ENCODE results near the gene PPP1R14D.

Gene PPP1R14D

DNA sequence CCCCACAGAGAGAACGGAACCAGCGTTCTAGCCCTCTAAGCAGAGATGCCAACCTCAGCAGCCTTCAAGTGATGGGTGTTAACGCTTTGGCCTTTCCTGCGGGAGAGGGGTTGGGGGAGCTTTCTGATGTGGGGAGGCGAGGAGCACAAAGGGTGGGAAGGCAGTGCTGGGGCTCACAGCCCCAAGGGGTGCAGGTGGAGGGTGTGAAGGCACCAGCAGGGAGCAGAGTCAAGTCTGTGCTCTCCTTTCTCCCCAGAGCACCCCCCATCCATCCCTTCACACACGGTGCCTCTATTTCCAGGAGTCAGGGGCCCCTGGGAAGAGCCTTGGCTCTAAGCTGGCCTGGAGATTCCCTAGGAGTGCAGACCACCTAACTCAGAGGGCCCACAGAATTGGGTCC lies 54.6 kb downstream of the PPP1R14D start:
- Histone ChIP-seq H3K9ac (ENCODE audit: low read depth, low read length) (no peak overlapping the region), H3K4me1 (ENCODE audit: control insufficient read depth, insufficient read depth, low read length) (peaks cover 10% of the 10 kb centered on the region), H3K4me3 (ENCODE audit: low read length) (no peak overlapping the region), H3K36me3 (ENCODE audit: insufficient read depth, low read length) (peaks cover 65% of the 10 kb centered on the region), H3K9me3 (replicated peaks; ENCODE audit: low read length) (no peaks in the 10 kb centered on the region), H3K27me3 (ENCODE audit: control insufficient read depth, insufficient read depth, low read length) (no peaks in the 10 kb centered on the region), H3K4me2 (ENCODE audit: low read length) (no peak overlapping the region)

DNA sequence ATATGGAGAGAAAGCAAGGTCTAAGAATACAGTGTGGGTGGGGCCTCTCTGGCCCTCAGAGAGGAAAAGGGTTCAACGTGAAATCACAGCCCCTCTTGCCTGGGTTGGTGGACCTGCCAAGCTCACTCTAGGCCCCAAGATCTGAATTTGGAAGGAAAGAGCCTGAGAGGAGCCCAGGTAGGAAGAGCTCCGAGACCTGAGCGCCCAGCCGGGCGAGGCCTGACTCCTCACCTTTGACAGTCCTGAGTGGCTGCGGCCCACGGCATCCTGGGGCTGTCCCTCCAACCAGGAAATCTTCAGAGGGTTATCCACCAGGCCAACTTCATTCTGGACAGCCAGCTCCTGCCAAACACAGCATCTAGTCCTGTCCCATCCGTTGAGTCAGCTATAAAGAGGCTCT lies 55.0 kb downstream of the PPP1R14D start:
- peaks cover 65% of the 10 kb centered on the region for H3K36me3 ChIP-seq (ENCODE audit: insufficient read depth, low read length)
- no peaks in the 10 kb centered on the region for H3K27me3 ChIP-seq (ENCODE audit: control insufficient read depth, insufficient read depth, low read length)
- H3K4me1 ChIP-seq (ENCODE audit: control insufficient read depth, insufficient read depth, low read length), result peaks cover 10% of the 10 kb centered on the region
- no peak overlapping the region for H3K4me2 ChIP-seq (ENCODE audit: low read length)
- H3K9ac ChIP-seq (ENCODE audit: low read depth, low read length), result no peak overlapping the region
- H3K9me3 ChIP-seq (replicated peaks; ENCODE audit: low read length), result no peaks in the 10 kb centered on the region
- H3K4me3 ChIP-seq (ENCODE audit: low read length), result no peak overlapping the region

GRCh38 chr15:40772014-40772413 lies 56.5 kb downstream of the PPP1R14D start:
- Histone ChIP-seq H3K4me2 (ENCODE audit: low read length) (no peak overlapping the region), H3K4me1 (ENCODE audit: control insufficient read depth, insufficient read depth, low read length) (peaks cover 13% of the 10 kb centered on the region), H3K27me3 (ENCODE audit: control insufficient read depth, insufficient read depth, low read length) (no peaks in the 10 kb centered on the region), H3K4me3 (ENCODE audit: low read length) (no peak overlapping the region), H3K9me3 (replicated peaks; ENCODE audit: low read length) (no peaks in the 10 kb centered on the region), H3K36me3 (ENCODE audit: insufficient read depth, low read length) (peaks cover 65% of the 10 kb centered on the region), H3K9ac (ENCODE audit: low read depth, low read length) (no peak overlapping the region)

DNA sequence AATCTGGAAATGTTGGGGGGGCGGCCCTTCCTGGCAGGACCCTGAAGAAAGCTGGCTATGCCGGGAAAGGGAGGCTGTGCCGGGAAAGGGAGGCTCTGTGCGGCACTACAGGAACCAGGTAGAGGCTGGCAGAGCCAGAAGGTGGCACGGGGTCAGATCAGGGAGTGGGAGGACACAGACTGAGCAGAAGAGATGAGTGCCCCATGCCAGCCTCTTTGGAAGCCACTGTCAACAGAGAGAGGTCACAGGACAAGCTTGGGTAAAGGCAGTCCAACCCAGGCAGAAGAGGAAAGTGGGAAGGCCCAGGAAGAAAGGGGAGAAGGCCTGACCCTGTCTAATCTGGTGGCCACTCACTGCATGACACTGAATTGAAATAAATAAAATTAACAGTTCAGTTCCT lies 57.3 kb downstream of the PPP1R14D start:
- H3K4me3 ChIP-seq (ENCODE audit: low read length), result no peak overlapping the region
- H3K4me2 ChIP-seq (ENCODE audit: low read length), result no peak overlapping the region
- H3K4me1 ChIP-seq (ENCODE audit: control insufficient read depth, insufficient read depth, low read length), result peaks cover 13% of the 10 kb centered on the region
- no peaks in the 10 kb centered on the region for H3K27me3 ChIP-seq (ENCODE audit: control insufficient read depth, insufficient read depth, low read length)
- peaks cover 61% of the 10 kb centered on the region for H3K36me3 ChIP-seq (ENCODE audit: insufficient read depth, low read length)
- no peak overlapping the region for H3K9ac ChIP-seq (ENCODE audit: low read depth, low read length)
- H3K9me3 ChIP-seq (replicated peaks; ENCODE audit: low read length), result no peaks in the 10 kb centered on the region

DNA sequence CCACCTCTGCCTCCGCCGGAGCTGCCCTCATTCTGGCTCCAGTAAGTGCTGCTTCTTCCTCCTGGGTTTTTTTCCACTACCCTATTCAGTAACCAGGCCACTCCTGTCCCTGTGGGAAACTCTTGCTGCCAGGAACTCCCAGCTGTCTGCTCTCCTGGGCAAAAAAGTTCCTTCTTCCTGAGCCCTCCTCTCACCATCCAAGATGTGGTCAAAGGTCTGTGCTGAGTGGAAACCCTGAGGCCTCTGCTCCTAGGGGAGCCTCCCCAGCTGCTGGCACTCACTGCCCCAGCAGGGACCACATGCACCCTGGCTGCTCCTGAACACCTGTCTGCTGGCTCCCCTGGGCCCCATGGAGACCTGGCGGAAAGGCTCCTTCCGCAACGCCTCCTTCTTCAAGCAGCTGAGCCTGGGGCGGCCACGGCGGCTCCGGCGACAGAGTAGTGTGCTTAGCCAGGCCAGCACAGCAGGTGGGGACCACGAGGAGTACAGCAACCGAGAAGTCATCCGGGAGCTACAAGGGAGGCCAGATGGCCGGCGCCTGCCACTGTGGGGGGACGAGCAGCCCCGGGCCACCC lies 58.3 kb downstream of the PPP1R14D start:
- Histone ChIP-seq H3K4me2 (ENCODE audit: low read length) (no peak overlapping the region), H3K36me3 (ENCODE audit: insufficient read depth, low read length) (peaks cover 51% of the 10 kb centered on the region), H3K4me3 (ENCODE audit: low read length) (no peak overlapping the region)

GRCh38 chr15:40769274-40770146 lies 59.0 kb downstream of the PPP1R14D start, which contains the start of gene C15orf62:
C15orf62 (plus strand) TSS chr15:40769980; CDS start chr15:40770496, 516 bp downstream.
- H3K4me3 ChIP-seq (ENCODE audit: low read length), result no peak within 1 kb of the TSS

More for the DNA sequence above, 58.3 kb downstream of the PPP1R14D start:
- H3K9me3 ChIP-seq (replicated peaks; ENCODE audit: low read length), result no peaks in the 10 kb centered on the region
- no peak overlapping the region for H3K9ac ChIP-seq (ENCODE audit: low read depth, low read length)
- H3K27me3 ChIP-seq (ENCODE audit: control insufficient read depth, insufficient read depth, low read length), result no peaks in the 10 kb centered on the region
- peaks cover 22% of the 10 kb centered on the region for H3K4me1 ChIP-seq (ENCODE audit: control insufficient read depth, insufficient read depth, low read length)

DNA sequence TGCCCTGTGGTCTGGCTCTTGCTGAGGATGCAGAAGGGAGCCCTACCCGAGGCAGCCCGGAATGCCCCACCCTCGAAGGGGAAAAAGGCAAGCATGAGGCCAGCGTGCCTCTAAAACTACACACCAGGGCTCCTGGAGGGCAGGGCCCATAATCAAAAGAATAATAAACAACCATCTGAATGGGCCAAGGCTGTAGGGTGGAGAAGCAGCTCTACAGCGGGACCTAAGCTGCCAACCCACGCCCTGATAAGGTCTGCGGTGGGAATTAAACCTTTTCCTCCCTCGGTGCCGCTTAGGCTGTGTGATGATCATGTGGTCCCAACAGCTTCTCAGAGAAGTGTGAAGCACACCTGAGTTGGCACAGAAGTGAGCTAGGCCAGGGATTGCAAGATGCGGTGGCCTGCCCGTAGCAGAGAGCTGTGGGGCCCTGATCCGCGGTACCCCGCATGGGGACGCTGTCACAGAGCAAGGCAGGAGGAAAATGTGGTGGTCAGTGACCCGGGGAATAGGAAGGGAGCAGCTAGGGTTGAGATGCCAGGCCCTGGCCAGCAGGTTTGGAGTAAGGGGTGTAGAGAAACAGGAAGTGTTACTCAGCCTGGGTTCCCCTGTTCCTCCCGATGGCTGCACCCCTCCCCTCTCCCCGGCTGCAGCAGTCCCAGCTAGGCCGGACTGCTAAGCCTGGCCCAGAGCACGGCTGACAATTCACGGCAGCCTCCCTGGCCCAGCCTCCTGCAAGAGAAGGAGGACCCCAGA lies 59.8 kb downstream of the PPP1R14D start:
- no peak overlapping the region for H3K4me2 ChIP-seq (ENCODE audit: low read length)
- no peaks in the 10 kb centered on the region for H3K9me3 ChIP-seq (replicated peaks; ENCODE audit: low read length)
- H3K4me3 ChIP-seq (ENCODE audit: low read length), result no peak overlapping the region
- H3K36me3 ChIP-seq (ENCODE audit: insufficient read depth, low read length), result peaks cover 37% of the 10 kb centered on the region
- no peaks in the 10 kb centered on the region for H3K27me3 ChIP-seq (ENCODE audit: control insufficient read depth, insufficient read depth, low read length)
- peaks cover 38% of the 10 kb centered on the region for H3K4me1 ChIP-seq (ENCODE audit: control insufficient read depth, insufficient read depth, low read length)
- no peak overlapping the region for H3K9ac ChIP-seq (ENCODE audit: low read depth, low read length)

More at GRCh38 chr15:40769274-40770146, 59.0 kb downstream of the PPP1R14D start, which contains the start of gene C15orf62:
- Histone ChIP-seq H3K36me3 (ENCODE audit: insufficient read depth, low read length) (peaks cover 43% of the 10 kb centered on the region), H3K9me3 (replicated peaks; ENCODE audit: low read length) (no peaks in the 10 kb centered on the region), H3K27me3 (ENCODE audit: control insufficient read depth, insufficient read depth, low read length) (no peaks in the 10 kb centered on the region), H3K9ac (ENCODE audit: low read depth, low read length) (no peak within 1 kb of the TSS), H3K4me2 (ENCODE audit: low read length) (no peak within 1 kb of the TSS), H3K4me1 (ENCODE audit: control insufficient read depth, insufficient read depth, low read length) (peaks cover 29% of the 10 kb centered on the region)

DNA sequence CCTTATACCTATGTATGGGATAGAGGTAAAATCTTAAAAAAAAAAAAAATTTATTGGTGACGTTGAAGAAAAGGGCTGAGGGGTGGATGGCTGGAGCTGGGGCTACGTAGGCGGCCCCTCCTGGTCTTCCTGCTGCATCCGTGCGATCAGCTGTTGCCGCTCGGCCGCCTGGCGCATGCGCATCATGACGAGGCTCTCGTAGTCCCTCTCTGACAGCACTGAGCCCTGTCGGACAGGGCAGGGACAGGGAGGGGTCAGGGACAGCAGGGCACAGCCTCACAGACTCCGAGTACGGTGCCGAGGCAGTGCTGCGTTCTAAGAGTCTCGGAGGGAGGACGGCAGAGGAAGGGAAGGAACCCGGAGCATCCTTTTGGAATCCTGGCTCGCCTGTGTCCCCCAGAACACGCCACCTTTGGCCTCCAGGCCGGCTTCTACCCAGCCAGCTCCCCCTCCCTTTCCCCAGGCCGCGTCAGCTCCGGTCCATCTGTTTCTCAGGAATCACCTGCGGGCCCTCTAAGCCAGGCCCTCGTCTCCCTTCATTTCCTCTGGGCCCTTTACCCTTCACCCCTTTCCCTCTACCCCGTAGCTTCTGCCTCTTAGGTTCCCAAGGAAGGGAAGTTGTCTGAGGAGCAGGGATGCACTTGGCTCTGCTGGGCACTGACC lies 60.5 kb downstream of the PPP1R14D start:
- no peaks in the 10 kb centered on the region for H3K9me3 ChIP-seq (replicated peaks; ENCODE audit: low read length)
- H3K9ac ChIP-seq (ENCODE audit: low read depth, low read length), result no peak overlapping the region
- H3K4me2 ChIP-seq (ENCODE audit: low read length), result no peak overlapping the region
- peaks cover 31% of the 10 kb centered on the region for H3K36me3 ChIP-seq (ENCODE audit: insufficient read depth, low read length)
- peaks cover 45% of the 10 kb centered on the region for H3K4me1 ChIP-seq (ENCODE audit: control insufficient read depth, insufficient read depth, low read length)
- no peaks in the 10 kb centered on the region for H3K27me3 ChIP-seq (ENCODE audit: control insufficient read depth, insufficient read depth, low read length)
- H3K4me3 ChIP-seq (ENCODE audit: low read length), result no peak overlapping the region

GRCh38 chr15:40766906-40767837 lies 61.3 kb downstream of the PPP1R14D start:
- Histone ChIP-seq H3K36me3 (ENCODE audit: insufficient read depth, low read length) (peaks cover 30% of the 10 kb centered on the region), H3K27me3 (ENCODE audit: control insufficient read depth, insufficient read depth, low read length) (no peaks in the 10 kb centered on the region), H3K9ac (ENCODE audit: low read depth, low read length) (no peak overlapping the region), H3K4me3 (ENCODE audit: low read length) (no peak overlapping the region), H3K9me3 (replicated peaks; ENCODE audit: low read length) (no peaks in the 10 kb centered on the region), H3K4me2 (ENCODE audit: low read length) (no peak overlapping the region), H3K4me1 (ENCODE audit: control insufficient read depth, insufficient read depth, low read length) (peaks cover 46% of the 10 kb centered on the region)

GRCh38 chr15:40766194-40766815 lies 62.2 kb downstream of the PPP1R14D start:
- H3K9ac ChIP-seq (ENCODE audit: low read depth, low read length), result no peak overlapping the region
- H3K4me2 ChIP-seq (ENCODE audit: low read length), result peak overlapping the region; percentile 99
- H3K4me3 ChIP-seq (ENCODE audit: low read length), result no peak overlapping the region
- no peaks in the 10 kb centered on the region for H3K27me3 ChIP-seq (ENCODE audit: control insufficient read depth, insufficient read depth, low read length)
- H3K36me3 ChIP-seq (ENCODE audit: insufficient read depth, low read length), result peaks cover 22% of the 10 kb centered on the region
- peaks cover 46% of the 10 kb centered on the region for H3K4me1 ChIP-seq (ENCODE audit: control insufficient read depth, insufficient read depth, low read length)
- H3K9me3 ChIP-seq (replicated peaks; ENCODE audit: low read length), result no peaks in the 10 kb centered on the region
